SK-N-MC (cell line): Measurements from ENCODE around the gene PPFIBP2.

ENCODE experiments used
- EZH2 ChIP-seq: fragments of 200-600 bp; sonication (generic); IDR thresholded peaks from one replicate; pipeline ENCODE4 v1.6.1; 2017; ENCODE audit warnings: antibody characterized with exemption
- FOXP2 ChIP-seq: optimal IDR thresholded peaks from 2 replicates; pipeline ENCODE3; 2011; ENCODE audit warnings: mild to moderate bottlenecking, moderate library complexity; ENCODE audit not compliant: insufficient read depth; ENCODE audit errors: extremely low read length, control extremely low read depth
- POLR2AphosphoS5 ChIP-seq: IDR thresholded peaks from 2 replicates; pipeline ENCODE4 v1.6.1; 2012; ENCODE audit warnings: mild to moderate bottlenecking, low read depth, low read length, borderline replicate concordance

DNA sequence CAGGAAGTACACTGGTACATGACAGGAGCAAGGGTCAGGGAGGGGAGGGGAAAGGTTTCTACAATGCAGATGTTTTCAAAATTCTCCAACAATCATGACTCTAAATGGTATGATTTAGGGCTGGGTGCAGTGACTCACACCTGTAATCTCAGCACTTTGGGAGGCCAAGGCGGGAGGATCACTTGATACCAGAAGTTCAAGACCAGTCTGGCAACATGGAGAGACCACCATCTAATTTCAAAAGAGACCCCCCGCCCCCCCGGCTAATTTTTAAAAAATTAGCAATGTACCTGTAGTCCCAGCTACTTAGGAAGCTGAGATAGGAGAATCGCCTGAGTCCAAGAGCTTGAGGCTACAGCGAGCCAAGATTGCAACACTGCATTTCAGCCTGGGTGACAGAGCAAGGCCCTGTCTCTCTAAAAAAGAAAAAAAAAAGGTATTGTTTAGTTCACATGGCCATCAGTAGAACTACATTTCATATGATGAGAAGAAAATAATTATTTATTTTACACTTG, 44.4 kb upstream of the PPFIBP2 start:
- no peak for TF ChIP-seq POLR2AphosphoS5
- TF ChIP-seq EZH2: no peak
- no peak for TF ChIP-seq FOXP2
